ENCODE data around the gene PHTF1.

Gene PHTF1

DNA sequence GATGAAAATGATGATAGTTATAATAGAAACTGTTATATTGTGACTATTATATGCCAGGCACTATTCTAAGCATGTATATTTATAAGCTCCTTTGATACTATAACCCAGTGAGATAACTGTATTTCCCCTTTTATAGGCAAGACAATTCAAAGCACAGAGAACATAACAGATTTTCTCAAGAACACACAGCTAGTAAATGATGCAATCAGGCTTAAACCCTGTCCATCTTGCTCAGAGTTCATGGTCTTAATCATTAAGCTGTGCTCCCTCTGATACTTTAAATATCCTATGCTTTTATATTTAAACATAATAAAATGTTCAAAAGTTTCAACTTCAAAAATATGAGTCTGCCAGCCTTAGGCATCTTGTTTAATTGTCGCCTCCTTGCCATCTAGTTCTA lies 88.6 kb downstream of the PHTF1 start:
- no peak for DNase-seq (ENCODE audit: low read depth in 2 of 2, low spot score in 1 of 2)

DNA sequence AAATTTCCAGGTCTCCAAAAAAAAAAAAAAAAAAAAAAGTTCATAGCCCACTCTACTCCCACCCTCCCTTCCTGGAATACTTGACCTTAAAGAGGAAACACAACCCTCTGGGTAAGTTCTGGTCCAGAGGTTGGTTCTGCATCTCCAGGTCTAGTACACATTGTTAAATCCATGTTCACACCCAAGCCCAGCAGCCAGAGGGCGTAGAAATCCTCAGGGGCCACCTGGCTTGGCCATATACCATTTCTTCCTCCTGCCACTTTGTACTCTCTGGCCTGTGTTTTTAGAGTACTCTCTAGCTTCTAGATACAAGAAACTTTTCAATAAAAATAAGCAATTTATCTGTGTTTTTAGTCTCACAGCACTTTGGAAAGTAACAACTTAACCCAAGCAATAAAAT lies 89.3 kb downstream of the PHTF1 start:
- DNase-seq (ENCODE audit: low read depth in 2 of 2, low spot score in 1 of 2): no peak

DNA sequence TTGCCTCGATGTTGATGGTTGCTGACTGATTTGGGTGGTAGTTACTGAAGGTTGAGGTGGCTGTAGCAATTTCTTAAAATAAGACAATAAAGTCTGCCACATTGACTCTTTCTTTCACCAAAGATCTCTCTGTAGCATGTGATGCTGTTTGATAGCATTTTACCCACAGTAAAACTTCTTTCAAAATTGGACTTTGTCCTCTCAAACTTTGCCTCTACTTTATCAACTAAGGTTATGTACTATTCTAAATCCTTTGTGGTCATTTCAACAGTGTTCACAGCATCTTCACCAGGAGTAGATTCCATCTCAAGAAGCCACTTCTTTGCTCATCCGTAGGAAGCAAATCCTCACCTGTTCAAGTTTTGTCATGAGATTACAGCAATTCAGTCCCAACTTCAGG lies 93.2 kb downstream of the PHTF1 start:
- DNase-seq (ENCODE audit: low read depth in 2 of 2, low spot score in 1 of 2): no peak

DNA sequence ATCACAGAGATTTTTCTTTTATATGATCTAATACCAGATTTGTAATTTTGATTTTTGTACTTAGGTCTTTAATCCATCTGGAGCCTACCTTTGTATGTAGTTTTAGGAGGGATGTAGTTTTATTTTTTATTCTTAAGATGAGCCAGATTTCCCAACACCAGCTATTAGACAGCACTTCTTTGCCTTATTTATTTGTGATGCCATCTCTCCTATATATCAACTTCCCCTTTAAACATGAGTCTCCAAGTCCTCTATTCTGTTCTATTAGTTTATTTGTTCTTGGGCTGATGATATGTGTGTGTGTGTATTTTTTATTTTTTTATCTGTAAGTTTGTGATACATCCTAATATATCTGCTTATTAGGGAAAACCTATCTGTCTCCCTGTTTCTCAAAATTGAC lies 94.2 kb downstream of the PHTF1 start:
- DNase-seq (ENCODE audit: low read depth in 2 of 2, low spot score in 1 of 2): no peak

DNA sequence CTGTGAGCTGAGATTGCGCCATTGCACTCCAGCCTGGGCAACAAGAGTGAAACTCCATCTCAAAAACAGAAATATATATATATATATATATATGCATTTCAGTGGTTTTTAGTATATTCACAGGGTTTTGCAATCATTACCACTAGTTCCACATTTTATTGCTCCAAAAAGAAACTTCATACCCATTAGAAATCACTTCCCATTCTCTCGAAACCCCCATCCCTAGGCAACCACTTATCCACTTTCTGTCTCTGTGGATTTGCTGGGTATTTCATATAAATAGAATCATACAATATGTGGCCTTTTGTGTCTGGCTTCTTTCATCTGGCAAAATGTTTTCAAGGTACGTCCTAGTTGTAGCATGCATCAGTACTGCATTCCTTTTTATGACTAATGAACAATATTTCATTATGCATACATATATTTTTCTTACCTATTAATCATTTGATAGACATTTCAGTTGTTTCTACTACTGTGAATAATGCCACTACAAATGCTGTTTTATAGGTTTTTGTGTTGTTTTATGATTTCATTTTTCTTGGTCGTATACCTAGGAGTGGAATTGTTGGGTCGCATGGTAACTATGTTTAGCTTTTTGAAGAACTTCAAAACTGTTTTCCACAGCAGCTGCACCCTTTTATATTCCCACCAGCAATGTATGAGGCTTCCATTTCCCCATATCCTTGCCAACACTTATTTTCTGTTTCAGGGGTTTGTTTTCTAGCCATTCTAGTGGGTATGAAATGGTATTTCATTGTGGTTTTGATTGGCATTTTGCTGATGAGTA lies 95.9 kb downstream of the PHTF1 start:
- no peak for DNase-seq (ENCODE audit: low read depth in 2 of 2, low spot score in 1 of 2)

DNA sequence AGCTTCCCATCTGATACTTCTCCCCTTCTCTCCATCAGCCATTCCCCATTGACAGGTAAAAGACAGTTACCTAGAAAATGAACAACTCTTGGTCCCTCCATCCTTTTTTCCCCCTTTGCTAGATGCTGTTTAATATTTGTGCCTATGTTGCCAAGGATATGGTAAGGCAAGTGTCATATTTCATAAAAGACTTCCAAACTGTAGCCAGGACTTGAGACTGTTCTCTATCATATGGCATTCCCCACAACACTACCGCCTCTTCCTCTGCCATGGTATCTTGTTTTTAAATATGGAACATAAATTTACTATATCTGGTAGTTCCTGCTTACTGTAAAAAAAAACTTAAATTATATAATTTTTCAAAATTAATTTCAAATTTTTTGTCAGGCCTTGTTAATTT lies 97.2 kb downstream of the PHTF1 start:
- DNase-seq (ENCODE audit: low read depth in 2 of 2, low spot score in 1 of 2): no peak

DNA sequence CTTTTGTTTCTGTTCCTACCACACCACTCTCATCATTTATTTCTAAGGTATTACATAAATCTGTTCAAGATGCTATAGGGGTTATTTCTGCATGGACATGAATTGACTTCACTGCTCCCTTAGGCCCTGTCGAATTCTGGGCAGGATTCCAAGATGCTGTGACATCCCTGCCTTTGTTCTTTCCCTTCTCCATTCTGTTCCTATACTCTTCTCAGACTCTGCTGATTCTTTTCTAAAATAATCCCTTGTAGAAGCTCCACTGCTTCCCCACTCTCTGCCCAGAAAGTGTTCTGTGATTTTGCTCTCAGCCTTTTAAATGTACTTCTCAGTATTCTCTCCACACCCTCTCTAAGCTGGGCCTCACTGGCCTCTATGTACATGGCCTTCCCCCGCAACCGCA lies 99.2 kb downstream of the PHTF1 start:
- DNase-seq (ENCODE audit: low read depth in 2 of 2, low spot score in 1 of 2): no peak

DNA sequence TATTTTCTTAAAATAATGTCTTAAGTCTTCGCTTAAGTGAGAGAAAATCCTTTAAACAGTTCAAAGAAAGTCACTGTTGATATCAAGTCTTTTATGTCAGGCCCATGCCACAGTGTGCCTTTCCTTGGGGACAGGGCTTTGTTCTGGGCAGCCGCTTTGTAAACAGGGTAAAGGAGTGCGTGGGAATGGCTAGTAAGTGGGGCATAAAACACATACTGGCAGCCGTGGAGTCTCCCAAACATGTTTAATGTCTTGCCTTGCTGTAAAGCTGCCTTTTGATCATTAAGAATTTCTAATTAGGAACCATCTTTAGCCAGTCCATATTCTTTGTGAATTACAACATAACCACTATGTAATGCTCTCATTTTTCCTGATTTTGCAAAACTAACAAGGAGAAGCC lies 99.7 kb downstream of the PHTF1 start:
- no peak for DNase-seq (ENCODE audit: low read depth in 2 of 2, low spot score in 1 of 2)

DNA sequence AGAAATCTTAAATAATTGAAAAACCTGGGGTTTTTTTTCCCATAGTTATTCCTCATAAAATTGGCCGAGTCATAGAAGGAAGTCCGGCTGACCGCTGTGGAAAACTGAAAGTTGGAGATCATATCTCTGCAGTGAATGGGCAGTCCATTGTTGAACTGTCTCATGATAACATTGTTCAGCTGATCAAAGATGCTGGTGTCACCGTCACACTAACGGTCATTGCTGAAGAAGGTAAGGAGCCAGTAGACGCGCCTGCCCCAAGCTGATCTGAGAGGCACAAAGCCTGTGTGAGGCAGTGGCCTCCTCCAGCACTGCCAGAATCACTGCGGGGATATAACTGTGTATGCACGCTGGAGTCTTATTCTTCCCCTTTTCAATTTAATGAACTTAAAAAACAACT lies 100.3 kb downstream of the PHTF1 start:
- no peak for DNase-seq (ENCODE audit: low read depth in 2 of 2, low spot score in 1 of 2)

DNA sequence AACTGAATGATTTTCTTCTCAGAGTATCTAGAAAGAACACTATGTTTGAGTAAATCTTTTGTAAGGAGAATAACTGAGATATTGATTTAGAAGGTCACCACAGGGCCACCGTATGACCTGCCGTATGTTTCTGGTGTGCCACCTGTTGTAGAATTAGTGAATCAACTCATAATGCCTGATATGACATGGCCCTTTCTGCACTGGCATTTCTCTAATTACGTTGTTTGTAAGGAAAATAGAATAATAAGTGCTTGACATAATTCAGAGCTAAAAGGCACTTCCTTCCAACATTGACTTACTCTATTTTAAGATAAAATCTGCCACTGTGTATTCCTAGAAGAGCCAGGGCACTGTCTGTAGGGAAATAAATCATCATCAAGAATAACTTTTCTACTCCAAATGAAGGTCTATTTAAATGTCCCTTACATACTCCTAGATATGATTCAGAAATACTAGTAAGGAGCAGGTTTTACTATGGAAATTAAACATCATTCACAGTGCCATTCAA lies 101.7 kb downstream of the PHTF1 start:
- DNase-seq (ENCODE audit: low read depth in 2 of 2, low spot score in 1 of 2): no peak

DNA sequence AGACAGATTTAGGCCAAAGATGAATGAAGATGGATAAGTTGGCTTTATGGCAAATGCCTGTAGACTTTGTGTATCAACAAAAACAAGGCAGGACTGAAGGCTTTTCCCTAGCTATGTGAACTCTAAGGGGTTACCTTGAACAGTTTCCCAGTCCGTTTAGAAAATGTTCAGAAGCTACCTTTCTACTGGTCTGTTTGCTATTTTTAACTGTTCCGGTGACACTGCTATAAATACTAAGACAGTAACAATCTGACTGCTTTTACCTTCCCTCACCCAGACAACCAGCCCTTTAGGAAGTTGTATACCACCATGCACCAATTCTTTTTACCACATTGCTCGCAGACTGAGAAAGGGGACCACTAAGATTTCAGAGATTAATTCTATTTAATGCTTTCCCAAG lies 102.2 kb downstream of the PHTF1 start:
- no peak for DNase-seq (ENCODE audit: low read depth in 2 of 2, low spot score in 1 of 2)

DNA sequence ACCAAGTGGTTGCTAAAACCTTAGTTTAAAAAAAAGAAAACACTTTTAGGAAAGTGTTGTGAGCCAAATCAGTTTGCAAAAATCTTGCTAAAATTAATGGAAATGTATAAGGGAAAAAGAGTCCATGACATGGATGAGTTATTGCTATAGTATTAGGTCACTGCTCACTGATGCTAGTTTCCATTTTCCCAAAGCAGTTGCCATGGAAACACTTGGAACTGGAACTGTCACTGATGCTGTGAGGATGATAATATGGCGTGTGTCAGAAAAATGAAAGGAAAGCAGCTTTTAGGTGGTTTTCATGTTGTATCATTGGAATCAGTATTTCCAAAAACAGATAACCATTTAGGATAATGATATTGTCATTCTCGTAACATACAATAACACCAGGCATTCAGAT lies 104.4 kb downstream of the PHTF1 start:
- no peak for DNase-seq (ENCODE audit: low read depth in 2 of 2, low spot score in 1 of 2)

DNA sequence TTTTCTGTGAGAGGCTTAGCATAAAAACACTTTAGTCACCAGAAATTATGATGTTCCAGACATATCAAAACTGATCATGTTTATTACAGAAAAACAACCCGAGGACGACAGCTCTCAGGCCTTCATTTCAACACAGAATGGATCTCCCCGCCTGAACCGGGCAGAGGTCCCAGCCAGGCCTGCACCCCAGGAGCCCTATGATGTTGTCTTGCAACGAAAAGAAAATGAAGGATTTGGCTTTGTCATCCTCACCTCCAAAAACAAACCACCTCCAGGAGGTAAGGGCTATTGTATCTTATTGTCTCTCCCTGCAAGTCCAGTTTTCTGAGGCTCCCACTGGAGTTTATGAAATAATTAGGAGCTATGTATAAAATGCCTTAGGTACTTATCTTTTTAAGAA lies 105.5 kb downstream of the PHTF1 start:
- no peak for DNase-seq (ENCODE audit: low read depth in 2 of 2, low spot score in 1 of 2)

DNA sequence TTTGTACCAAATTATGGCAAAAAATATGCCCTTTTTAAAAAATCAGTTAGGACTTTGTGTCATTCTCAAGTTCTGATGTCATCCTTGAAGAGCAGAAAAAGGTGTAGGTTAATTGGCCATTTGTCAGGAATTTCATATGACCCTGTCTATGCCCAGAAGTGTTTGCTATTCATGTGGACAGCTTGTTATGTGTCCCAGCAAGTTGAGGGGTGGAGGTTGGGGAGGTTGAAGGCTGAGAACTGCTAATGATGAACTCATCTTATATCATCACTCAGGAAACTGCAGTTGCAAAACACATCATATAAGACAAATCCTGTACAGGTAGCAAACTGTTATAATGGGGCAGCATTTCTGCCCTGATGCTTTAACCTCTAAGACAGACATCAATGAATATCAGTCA lies 106.5 kb downstream of the PHTF1 start:
- DNase-seq (ENCODE audit: low read depth in 2 of 2, low spot score in 1 of 2): no peak

DNA sequence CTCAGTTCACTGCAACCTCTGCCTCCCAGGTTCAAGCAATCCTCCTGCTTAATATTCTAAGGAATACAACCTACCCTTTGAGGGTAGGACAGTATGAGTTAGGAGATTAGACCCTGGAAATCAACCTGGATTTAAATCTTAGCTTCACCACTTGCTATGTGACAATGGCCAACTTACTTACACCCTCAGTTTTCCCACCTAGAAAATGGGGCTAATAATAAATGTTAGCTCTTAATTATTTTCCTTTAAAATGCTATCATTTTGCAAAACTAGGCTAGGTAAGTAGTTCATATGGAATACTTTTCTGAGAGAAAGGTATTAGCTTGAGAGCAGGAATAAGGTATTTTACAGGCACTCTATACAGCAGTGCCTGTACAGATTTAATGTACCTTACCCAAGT lies 110.8 kb downstream of the PHTF1 start:
- DNase-seq (ENCODE audit: low read depth in 2 of 2, low spot score in 1 of 2): no peak

DNA sequence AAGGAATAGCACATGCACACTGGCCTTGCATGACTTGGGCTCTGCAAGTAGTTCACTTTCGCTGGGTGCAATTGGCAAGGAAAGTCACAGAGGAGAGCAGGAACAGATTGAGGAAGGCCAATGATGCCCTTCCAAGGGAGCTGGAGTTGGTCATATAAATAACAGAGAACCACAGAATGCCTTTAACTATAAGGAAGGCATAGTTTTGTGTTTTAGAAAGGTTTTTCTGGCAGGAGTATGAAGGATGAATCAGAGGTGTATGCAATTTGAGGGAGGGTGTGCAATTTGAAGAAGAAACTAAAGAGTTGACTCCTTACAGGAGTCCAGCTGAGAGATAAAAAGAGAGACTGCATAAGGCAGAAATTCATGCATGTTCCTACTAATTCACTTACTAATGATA lies 112.1 kb downstream of the PHTF1 start:
- no peak for DNase-seq (ENCODE audit: low read depth in 2 of 2, low spot score in 1 of 2)
